Liver (tissue), 9 donors: ENCODE results near the gene RGPD4. TPM values are rescaled to one million over a fixed set of nuclear protein-coding genes. Genes with fewer than 3 reads are reported as not detected.
"Not testable (repeated sequence)": the region's sequence is repeated elsewhere in the genome, so short reads cannot be mapped to it uniquely, and the experiment has no call there.

Source experiments
- DNase-seq: peaks from one replicate; pipeline ENCODE4 v3.0.0-alpha.2; 2017; ENCODE audit warnings: low spot score
- H3K27ac ChIP-seq, 2 donors: one replicate each; pipeline ENCODE4 v1.7.0; 2013; ENCODE audit warnings: inconsistent platforms in 2 of 2, low read length in 2 of 2, control low read depth in 1 of 2, low read depth in 1 of 2, mild to moderate bottlenecking in 1 of 2
- H3K27me3 ChIP-seq, 4 donors: one replicate each; pipeline versions ENCODE4 v1.6.1 to v1.7.0; 2013; ENCODE audit warnings: low read length in 3 of 4, inconsistent platforms in 1 of 4, mild to moderate bottlenecking in 1 of 4, moderate library complexity in 1 of 4; ENCODE audit not compliant: control insufficient read depth in 4 of 4, insufficient read depth in 4 of 4
- H3K36me3 ChIP-seq, 4 donors: one replicate each; pipeline versions ENCODE4 v1.6.1 to v1.7.0; 2013; ENCODE audit warnings: low read length in 3 of 4, mild to moderate bottlenecking in 3 of 4, low read depth in 1 of 4, moderate library complexity in 1 of 4; ENCODE audit not compliant: control insufficient read depth in 4 of 4, insufficient read depth in 3 of 4
- H3K4me1 ChIP-seq, 4 donors: one replicate each; pipeline versions ENCODE4 v1.6.1 to v1.7.0; 2013; ENCODE audit warnings: low read length in 3 of 4, mild to moderate bottlenecking in 3 of 4, moderate library complexity in 1 of 4; ENCODE audit not compliant: control insufficient read depth in 4 of 4, insufficient read depth in 4 of 4
- H3K4me3 ChIP-seq, 3 donors: one replicate each; pipeline versions ENCODE4 v1.6.1 to v1.7.0; 2013; ENCODE audit warnings: low read length in 3 of 3, control low read depth in 1 of 3, low read depth in 1 of 3, mild to moderate bottlenecking in 1 of 3
- H3K9ac ChIP-seq, 2 donors: one replicate each; pipeline ENCODE4 v1.7.0; 2013; ENCODE audit warnings: low read length in 2 of 2, mild to moderate bottlenecking in 2 of 2, moderate library complexity in 2 of 2, control low read depth in 1 of 2, low read depth in 1 of 2
- H3K9me3 ChIP-seq, 4 donors: one replicate each; pipeline versions ENCODE4 v1.6.1 to v1.7.0; 2013; ENCODE audit warnings: low read length in 3 of 4; ENCODE audit not compliant: control insufficient read depth in 4 of 4
- FOXA1 ChIP-seq: IDR thresholded peaks from 2 replicates; pipeline ENCODE4 v1.6.1; 2016; ENCODE audit warnings: antibody characterized with exemption
- FOXA2 ChIP-seq: IDR thresholded peaks from 2 replicates; pipeline ENCODE4 v1.6.1; 2016; ENCODE audit warnings: antibody characterized with exemption
- HNF4A ChIP-seq, 2 donors: conservative IDR thresholded peaks; 2 replicates each; pipeline ENCODE4 v1.6.1; 2016; ENCODE audit warnings: antibody characterized with exemption in 2 of 2, mild to moderate bottlenecking in 2 of 2
- HNF4G ChIP-seq: IDR thresholded peaks from 2 replicates; pipeline ENCODE4 v1.6.1; 2016; ENCODE audit warnings: antibody characterized with exemption
- RAD21 ChIP-seq, 2 donors: IDR thresholded peaks; 2 replicates each; pipeline ENCODE4 v1.6.1; 2016; ENCODE audit warnings: antibody characterized with exemption in 2 of 2, mild to moderate bottlenecking in 2 of 2
- RXRA ChIP-seq, 2 donors: IDR thresholded peaks; 2 replicates each; pipeline ENCODE4 v1.6.1; 2017 to 2018; ENCODE audit warnings: antibody characterized with exemption in 2 of 2, mild to moderate bottlenecking in 1 of 2
- TAF1 ChIP-seq: conservative IDR thresholded peaks from 2 replicates; pipeline ENCODE4 v1.6.1; 2016; ENCODE audit warnings: antibody characterized with exemption, mild to moderate bottlenecking
- ZBTB33 ChIP-seq: IDR thresholded peaks from 2 replicates; pipeline ENCODE4 v1.6.1; 2016; ENCODE audit warnings: antibody characterized with exemption
- WGBS: extraction: QIAGEN DNeasy Blood & Tissue Kit; methylation state at CpG from one replicate; pipeline ENCODE4 v1.1.7; 2013; 5-methylcytosine and 5-hydroxymethylcytosine counted together
- polyA plus RNA-seq, 2 donors: library from polyadenylated mRNA; stranded (reverse) in 1 of 2; unstranded in 1 of 2; fragments of 200-250 nt in 1 of 2; fragments of >200 nt in 1 of 2; fragmentation: Nextera tagmentation in 1 of 2; extraction: Ambion mirVana in 1 of 2; gene quantifications; one replicate each; pipeline versions ENCODE4 v1.2.1 to v1.2.3, GENCODE V29; 2013 to 2015
- total RNA-seq, 2 donors: library from RNA; depleted of rRNA; stranded (reverse); fragments of >200 nt; gene quantifications; one replicate each; pipeline ENCODE4 v1.2.3, GENCODE V29; 2014
- TF ChIP-seq, protein P1 (sequence below): fragments of 150-350 bp; IDR thresholded peaks from 2 replicates; pipeline ENCODE4 v1.5.1; 2017; ENCODE audit warnings: improper control_type of control experiment, low read depth, low read length; ENCODE audit not compliant: missing input control
- TF ChIP-seq, protein P2 (sequence below): IDR thresholded peaks from 2 replicates; pipeline ENCODE4 v1.6.1; 2016; ENCODE audit warnings: antibody characterized with exemption
- TF ChIP-seq, protein P3 (sequence below): IDR thresholded peaks from 2 replicates; pipeline ENCODE4 v1.6.1; 2016; ENCODE audit warnings: antibody characterized with exemption, mild to moderate bottlenecking
- TF ChIP-seq, protein P4 (sequence below): IDR thresholded peaks from 2 replicates; pipeline ENCODE4 v1.6.1; 2016; ENCODE audit warnings: antibody characterized with exemption
- donor health status: healthy.
- donor health status: healthy.
- donor health status: healthy.
- donor health status: healthy.
- donor health status: healthy.

Gene RGPD4
- total RNA-seq (not detected), polyA plus RNA-seq (not detected)

DNA sequence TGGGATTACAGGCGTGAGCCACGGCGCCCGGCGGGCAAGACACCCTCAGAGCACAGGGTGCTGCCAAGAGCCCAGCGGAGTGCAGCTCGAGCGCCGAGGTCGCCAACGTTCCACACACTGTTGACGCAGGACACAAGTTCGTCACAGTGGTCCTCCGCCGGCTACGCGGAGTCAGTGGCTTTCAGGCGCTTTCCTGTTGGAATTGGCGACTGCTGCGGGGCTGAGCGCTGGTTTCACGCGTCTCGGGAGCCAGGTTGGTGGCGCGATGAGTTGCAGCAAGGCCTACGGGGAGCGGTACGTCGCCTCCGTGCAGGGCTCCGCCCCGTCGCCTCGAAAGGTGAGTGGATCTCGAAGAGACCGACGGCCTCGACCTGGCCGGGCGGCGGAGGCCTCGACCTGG lies at the start of gene RGPD4:
TSS of gene RGPD4 (plus strand) at position 144 of the 400 bp plus-strand sequence. CDS start at position 266, 122 bp downstream.
- H3K4me3 ChIP-seq, H3K4me1 ChIP-seq, DNase-seq, H3K36me3 ChIP-seq, H3K27ac ChIP-seq, H3K9me3 ChIP-seq, H3K9ac ChIP-seq, H3K27me3 ChIP-seq: not testable (repeated sequence)
- 96% methylated on average over 40 of the region's 43 CpGs for WGBS

- H3K27ac ChIP-seq: no peak overlapping the region
- H3K9ac ChIP-seq: no peak overlapping the region
- no peaks in the 10 kb centered on the region for H3K9me3 ChIP-seq
- H3K27me3 ChIP-seq: no peaks in the 10 kb centered on the region
- H3K4me1 ChIP-seq: no peaks in the 10 kb centered on the region
- WGBS: 90% methylated on average over 2 of the region's 2 CpGs
- DNase-seq: no peak
- TF ChIP-seq ZBTB33 (no peak), RXRA (IDR thresholded peaks at IDR 0.05) (no peak), FOXA1 (no peak), HNF4A (conservative IDR thresholded peaks at IDR 0.05) (no peak), TAF1 (no peak), RAD21 (IDR thresholded peaks at IDR 0.05) (no peak), FOXA2 (no peak), HNF4G (no peak)
- TF ChIP-seq, protein P1, sequence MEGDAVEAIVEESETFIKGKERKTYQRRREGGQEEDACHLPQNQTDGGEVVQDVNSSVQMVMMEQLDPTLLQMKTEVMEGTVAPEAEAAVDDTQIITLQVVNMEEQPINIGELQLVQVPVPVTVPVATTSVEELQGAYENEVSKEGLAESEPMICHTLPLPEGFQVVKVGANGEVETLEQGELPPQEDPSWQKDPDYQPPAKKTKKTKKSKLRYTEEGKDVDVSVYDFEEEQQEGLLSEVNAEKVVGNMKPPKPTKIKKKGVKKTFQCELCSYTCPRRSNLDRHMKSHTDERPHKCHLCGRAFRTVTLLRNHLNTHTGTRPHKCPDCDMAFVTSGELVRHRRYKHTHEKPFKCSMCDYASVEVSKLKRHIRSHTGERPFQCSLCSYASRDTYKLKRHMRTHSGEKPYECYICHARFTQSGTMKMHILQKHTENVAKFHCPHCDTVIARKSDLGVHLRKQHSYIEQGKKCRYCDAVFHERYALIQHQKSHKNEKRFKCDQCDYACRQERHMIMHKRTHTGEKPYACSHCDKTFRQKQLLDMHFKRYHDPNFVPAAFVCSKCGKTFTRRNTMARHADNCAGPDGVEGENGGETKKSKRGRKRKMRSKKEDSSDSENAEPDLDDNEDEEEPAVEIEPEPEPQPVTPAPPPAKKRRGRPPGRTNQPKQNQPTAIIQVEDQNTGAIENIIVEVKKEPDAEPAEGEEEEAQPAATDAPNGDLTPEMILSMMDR: no peak
- TF ChIP-seq, protein P2, sequence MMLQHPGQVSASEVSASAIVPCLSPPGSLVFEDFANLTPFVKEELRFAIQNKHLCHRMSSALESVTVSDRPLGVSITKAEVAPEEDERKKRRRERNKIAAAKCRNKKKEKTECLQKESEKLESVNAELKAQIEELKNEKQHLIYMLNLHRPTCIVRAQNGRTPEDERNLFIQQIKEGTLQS: no peak
- TF ChIP-seq, protein P3, sequence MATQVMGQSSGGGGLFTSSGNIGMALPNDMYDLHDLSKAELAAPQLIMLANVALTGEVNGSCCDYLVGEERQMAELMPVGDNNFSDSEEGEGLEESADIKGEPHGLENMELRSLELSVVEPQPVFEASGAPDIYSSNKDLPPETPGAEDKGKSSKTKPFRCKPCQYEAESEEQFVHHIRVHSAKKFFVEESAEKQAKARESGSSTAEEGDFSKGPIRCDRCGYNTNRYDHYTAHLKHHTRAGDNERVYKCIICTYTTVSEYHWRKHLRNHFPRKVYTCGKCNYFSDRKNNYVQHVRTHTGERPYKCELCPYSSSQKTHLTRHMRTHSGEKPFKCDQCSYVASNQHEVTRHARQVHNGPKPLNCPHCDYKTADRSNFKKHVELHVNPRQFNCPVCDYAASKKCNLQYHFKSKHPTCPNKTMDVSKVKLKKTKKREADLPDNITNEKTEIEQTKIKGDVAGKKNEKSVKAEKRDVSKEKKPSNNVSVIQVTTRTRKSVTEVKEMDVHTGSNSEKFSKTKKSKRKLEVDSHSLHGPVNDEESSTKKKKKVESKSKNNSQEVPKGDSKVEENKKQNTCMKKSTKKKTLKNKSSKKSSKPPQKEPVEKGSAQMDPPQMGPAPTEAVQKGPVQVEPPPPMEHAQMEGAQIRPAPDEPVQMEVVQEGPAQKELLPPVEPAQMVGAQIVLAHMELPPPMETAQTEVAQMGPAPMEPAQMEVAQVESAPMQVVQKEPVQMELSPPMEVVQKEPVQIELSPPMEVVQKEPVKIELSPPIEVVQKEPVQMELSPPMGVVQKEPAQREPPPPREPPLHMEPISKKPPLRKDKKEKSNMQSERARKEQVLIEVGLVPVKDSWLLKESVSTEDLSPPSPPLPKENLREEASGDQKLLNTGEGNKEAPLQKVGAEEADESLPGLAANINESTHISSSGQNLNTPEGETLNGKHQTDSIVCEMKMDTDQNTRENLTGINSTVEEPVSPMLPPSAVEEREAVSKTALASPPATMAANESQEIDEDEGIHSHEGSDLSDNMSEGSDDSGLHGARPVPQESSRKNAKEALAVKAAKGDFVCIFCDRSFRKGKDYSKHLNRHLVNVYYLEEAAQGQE: no peak
- TF ChIP-seq, protein P4, sequence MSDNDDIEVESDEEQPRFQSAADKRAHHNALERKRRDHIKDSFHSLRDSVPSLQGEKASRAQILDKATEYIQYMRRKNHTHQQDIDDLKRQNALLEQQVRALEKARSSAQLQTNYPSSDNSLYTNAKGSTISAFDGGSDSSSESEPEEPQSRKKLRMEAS: no peak
- no peak overlapping the region for H3K4me3 ChIP-seq
- no peaks in the 10 kb centered on the region for H3K36me3 ChIP-seq
These were observed 48.7 kb upstream of the RGPD4 start for GRCh38 chr2:107777974-107778373.
